ENCODE data around the gene ZNF281.
"Not testable (repeated sequence)": the region's sequence is repeated elsewhere in the genome, so short reads cannot be mapped to it uniquely, and the experiment has no call there.

Gene ZNF281

GRCh38 chr1:200428482-200429205 is 18.8 kb upstream of the ZNF281 start:
- DNase-seq, result no peak

DNA sequence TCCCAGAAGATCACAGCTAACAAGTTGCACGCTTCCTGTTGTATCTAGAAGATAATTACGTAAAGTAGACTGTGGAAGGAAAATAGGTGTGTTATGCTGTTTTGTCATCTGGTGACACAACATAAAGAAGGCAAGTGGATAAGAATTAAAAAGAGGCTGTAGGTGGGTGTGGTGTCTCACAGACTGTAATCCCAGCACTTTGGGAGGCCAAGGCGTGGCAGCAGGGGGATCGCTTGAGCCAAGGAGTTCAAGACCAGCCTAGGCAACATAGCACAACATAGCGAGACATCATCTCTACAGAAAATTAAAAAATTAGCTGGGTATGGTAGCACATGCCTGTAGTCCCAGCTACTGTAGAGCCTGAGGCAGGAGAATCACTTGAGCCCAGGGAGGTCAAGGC is 17.9 kb upstream of the ZNF281 start:
- no peak for DNase-seq

DNA sequence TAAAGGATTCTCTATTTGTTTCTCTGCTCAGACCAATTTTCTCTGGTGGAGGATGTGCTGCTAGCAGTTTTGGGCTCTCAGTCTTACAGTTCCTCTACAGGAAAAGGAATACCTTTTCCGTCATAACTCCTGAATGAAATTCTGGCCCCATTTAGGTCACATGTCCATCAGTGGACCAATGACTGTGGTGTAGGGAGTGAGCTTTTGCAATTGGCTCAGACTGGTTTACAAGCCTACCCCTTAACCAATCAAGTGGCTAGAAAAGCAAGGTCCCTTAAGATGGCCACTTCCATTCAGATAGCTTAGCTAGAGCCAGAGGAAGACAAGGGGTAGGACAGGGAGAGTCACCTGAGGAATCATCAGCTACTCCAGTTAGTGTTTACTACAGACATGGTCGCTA is 16.4 kb upstream of the ZNF281 start:
- no peak for DNase-seq

DNA sequence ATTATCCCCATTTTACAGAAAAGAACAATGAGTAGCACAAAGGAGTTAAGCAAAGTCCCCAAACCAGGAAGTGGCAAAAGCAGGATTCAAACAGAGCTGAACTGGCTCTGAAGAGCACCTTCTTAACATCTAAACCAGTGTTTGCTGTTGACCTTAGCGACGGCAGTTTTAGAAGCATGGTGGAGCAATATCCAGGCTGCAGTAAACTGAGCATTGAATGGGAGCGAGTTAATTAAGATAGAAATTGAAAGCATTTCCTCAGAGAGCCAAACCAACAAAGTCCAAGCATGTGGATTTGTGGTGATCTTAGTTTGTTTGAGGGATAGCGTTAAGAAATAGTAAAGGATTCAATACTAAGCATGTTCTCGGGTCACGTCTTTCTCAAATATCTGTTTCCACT is 13.4 kb upstream of the ZNF281 start:
- no peak for DNase-seq

- DNase-seq, result no peak
These were observed 12.4 kb upstream of the ZNF281 start for GRCh38 chr1:200422211-200422610.

- DNase-seq, result peak; percentile 26
These were observed 6.2 kb upstream of the ZNF281 start for GRCh38 chr1:200415789-200416593.

GRCh38 chr1:200415227-200415626 is 5.4 kb upstream of the ZNF281 start:
- DNase-seq, result no peak

- no peak for DNase-seq
These were observed 4.8 kb upstream of the ZNF281 start for GRCh38 chr1:200414657-200415056.

DNA sequence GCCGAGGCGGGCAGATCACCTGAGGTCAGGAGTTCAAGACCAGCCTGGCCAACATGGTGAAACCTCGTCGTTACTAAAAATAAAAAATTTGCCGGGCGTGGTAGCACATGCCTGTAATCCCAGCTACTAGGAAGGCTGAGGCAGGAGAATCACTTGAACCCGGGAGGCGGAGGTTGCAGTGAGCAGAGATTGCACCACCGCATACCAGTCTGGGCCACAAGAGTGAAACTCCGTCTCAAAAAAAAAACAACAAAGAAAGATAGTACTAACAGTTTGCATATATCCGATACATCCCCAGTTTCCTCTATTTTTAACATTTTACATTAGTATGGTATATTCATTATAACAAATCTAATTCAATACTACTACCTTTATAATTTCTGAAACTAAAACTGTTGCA is 3.9 kb upstream of the ZNF281 start:
- DNase-seq, result not testable (repeated sequence)

- DNase-seq, result no peak
These were observed 1.8 kb upstream of the ZNF281 start for GRCh38 chr1:200411406-200412257.

- DNase-seq, result peak; percentile 64
These were observed 686 bp upstream of the ZNF281 start for GRCh38 chr1:200410566-200410878.

DNA sequence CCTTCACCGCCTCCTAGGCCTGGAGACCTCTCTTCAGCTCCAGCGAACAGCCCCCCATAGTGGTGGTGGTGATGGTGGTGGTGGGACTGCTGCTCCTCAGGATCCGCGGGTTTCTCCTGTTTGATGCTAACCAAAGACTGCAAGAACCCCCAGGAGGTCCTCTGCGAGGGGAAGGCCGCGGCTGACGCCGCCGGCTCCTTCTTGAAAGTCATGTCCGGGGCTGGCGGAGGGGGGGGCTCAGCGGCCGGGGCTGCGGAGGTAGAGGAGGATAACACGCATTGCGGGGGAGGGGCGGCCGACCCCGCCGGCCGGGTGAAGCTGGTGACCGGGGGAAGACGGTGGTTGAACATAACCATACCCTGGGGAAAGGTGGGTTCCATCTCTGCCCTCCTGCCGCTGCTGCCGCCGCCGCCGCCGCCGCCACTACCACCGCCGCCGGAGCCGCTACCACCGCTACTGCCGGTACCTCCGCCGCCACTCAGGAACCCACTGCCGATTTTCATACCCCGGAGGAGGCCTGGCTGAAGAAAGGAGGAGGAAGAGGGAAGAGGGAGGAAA is 554 bp downstream of the ZNF281 start:
- DNase-seq, result no peak

- no peak for DNase-seq
These were observed 3.6 kb downstream of the ZNF281 start for GRCh38 chr1:200406161-200406797.

DNA sequence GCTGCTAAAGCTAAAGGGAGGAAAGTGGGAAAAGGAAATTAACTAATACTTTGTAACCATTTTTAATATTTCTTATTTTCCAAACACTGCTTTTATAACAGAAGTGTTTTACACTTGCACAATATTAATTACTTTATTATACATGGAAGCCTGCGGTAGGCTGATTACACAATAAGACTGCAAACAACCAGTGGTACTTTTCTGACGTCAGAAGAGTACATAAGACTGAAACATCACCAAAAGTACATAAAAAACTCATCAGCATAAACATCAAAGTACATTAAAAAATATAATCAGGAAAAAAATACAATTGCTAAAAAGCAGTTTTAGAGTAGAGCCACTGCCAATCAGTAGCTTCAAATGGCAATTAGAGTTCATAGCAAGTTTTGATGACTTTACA is 4.6 kb downstream of the ZNF281 start:
- DNase-seq, result no peak

- no peak for DNase-seq
These were observed 8.1 kb downstream of the ZNF281 start for GRCh38 chr1:200401708-200402107.

- no peak for DNase-seq
These were observed 8.6 kb downstream of the ZNF281 start for GRCh38 chr1:200401263-200401662.

DNA sequence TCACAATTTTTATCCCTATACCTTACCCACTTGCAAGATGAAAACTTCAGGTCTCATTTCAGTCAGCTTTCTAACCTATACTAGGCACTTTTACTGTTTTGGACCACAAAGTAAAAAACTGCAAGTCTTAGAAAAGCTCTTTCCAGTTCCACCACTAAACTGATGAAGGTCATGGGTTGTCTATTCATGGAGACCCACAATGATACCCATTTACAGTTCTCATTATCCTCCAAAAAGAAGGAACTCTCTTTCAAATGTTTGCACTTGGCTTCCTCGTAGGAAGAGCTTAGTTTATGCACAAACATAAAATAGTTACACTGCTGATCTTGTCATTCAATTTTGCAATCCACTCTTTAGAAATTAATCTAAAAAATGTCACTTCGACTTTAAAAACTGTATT is 9.3 kb downstream of the ZNF281 start:
- no peak for DNase-seq

DNA sequence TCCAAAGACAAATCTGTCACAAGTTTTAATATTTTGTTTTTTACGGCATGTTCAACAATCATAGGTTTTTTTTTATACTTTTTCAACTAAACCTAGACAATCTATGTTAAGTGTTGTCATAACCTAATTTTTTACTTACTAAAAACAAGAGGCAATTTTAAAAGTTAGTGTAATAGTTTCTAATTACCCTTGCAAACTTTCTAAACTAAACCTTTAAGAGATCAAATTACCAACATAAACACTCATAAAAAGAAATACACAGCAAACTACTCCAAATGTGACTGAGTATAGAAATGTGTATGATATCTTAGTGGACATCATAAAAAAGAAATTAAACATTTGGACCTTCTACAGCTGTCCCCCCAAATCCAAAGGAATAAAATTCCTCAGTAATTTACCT is 10.0 kb downstream of the ZNF281 start:
- DNase-seq, result no peak

DNA sequence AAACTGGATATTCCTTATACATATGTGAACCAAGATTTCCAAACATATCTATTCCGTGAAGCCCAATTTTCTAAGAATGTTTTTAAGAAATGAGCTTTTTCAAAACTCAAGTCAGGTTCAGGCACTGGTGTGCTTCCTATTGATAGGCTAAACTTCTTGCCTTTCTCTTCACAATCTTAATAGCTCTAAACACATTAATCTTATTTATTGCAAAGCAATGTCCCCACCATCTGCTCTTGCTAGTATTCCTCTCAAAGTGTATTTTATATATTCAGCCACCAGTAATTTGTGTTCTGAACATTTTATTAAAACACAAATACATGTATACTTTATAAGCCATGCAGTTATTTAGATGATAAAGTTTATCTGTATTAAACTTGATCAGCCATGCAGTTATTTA is 11.5 kb downstream of the ZNF281 start:
- DNase-seq, result no peak

DNA sequence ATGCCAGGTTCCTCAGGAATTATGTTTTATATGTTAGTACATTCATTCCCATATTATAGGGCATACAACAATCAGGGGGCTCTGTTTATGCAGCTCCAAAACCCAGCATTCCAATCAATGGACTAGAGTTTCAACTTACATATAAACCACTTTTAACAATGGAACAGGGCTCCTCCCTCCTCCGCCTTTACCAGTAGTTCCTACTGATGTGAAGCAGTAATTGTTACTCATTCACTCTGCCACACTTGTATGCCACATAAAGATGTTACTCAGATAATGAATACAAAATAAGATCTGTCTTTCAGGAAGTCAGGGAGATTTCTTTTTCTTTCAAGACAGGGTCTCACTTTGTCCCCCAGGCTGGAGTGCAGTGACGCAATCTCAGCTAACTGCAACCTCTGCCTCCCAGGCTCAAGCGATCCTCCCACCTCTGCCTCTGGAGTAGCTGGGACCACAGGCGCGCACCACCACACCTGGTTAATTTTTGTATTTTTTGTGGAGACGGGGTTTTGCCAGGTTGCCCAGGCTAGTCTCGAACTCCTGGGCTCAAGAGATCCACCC is 17.1 kb downstream of the ZNF281 start:
- no peak for DNase-seq

- no peak for DNase-seq
These were observed 18.1 kb downstream of the ZNF281 start for GRCh38 chr1:200391747-200392146.

DNA sequence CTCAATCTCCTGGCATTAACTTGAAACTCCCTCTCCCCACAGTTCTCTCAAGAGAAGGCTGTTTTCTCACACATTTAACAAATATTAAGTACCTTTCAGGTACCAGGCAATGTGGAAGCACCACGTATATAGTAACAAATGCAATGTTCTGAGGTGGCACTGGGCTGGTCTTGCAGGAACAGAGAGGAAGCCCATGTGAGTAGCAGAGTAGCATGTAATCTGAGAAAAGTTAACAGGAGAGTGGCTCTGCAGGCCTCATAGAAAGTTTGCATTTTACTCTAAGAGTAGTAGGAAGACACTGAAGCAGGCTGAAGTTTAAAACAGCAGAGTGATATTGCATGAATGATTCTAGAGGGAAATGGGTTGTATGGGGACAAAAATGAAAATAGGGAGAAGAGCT is 21.0 kb downstream of the ZNF281 start:
- no peak for DNase-seq

GRCh38 chr1:200386416-200386815 is 23.4 kb downstream of the ZNF281 start:
- DNase-seq, result no peak

Measured in NCI-H2029 treated with DMSO at 0.1 percent for 48 hours (cell line).